ENCODE data around the gene NAA16. TPM values are rescaled to one million over a fixed set of nuclear protein-coding genes. Genes with fewer than 3 reads are reported as not detected.

The NAA16 gene
- total RNA-seq, 4 donors from 2014 or later, result 15.5 to 33.5 (median 17.1) TPM

- no peaks in the 10 kb centered on the region for H3K9me3 ChIP-seq
- 55 to 67% methylated on average over 3 of the region's 3 CpGs for WGBS, 2 donors (ENCODE audit: low coverage in 1 of 2)
- no peaks in the 10 kb centered on the region for H3K27me3 ChIP-seq
- H3K4me1 ChIP-seq, result no peaks in the 10 kb centered on the region
- no peak for ATAC-seq
- H3K4me3 ChIP-seq, result no peak overlapping the region
- no peaks in the 10 kb centered on the region for H3K36me3 ChIP-seq
- TF ChIP-seq POLR2AphosphoS5 (IDR thresholded peaks at IDR 0.05), result no peak
- TF ChIP-seq EP300 (IDR thresholded peaks at IDR 0.05), result no peak
- no peak for TF ChIP-seq CTCF (IDR thresholded peaks at IDR 0.05)
- TF ChIP-seq POLR2A (IDR thresholded peaks at IDR 0.05), result no peak
- H3K27ac ChIP-seq, result no peak overlapping the region
Measured at GRCh38 chr13:41407380-41407779, 96.3 kb downstream of the NAA16 start.

GRCh38 chr13:41408121-41408520 lies 97.1 kb downstream of the NAA16 start:
- Histone ChIP-seq H3K4me1 (no peaks in the 10 kb centered on the region), H3K27me3 (no peaks in the 10 kb centered on the region), H3K36me3 (no peaks in the 10 kb centered on the region), H3K4me3 (no peak overlapping the region), H3K27ac (no peak overlapping the region), H3K9me3 (no peaks in the 10 kb centered on the region)
- TF ChIP-seq CTCF (IDR thresholded peaks at IDR 0.05), result no peak
- TF ChIP-seq POLR2AphosphoS5 (IDR thresholded peaks at IDR 0.05), result no peak
- ATAC-seq, result no peak

- WGBS, 2 donors (ENCODE audit: low coverage in 1 of 2), result 50 to 80% methylated on average over 1 of the region's 1 CpG
- H3K4me3 ChIP-seq, result no peak overlapping the region
Measured at GRCh38 chr13:41408746-41409145, 97.7 kb downstream of the NAA16 start.

GRCh38 chr13:41409611-41410010 lies 98.5 kb downstream of the NAA16 start:
- no peaks in the 10 kb centered on the region for H3K36me3 ChIP-seq
- H3K4me3 ChIP-seq, result no peak overlapping the region
- WGBS, 2 donors (ENCODE audit: low coverage in 1 of 2), result 69% methylated on average over 2 of the region's 2 CpGs

More at GRCh38 chr13:41408746-41409145, 97.7 kb downstream of the NAA16 start:
- Histone ChIP-seq H3K9me3 (no peaks in the 10 kb centered on the region), H3K27me3 (no peaks in the 10 kb centered on the region), H3K4me1 (no peaks in the 10 kb centered on the region), H3K27ac (no peak overlapping the region), H3K36me3 (no peaks in the 10 kb centered on the region)
- no peak for ATAC-seq
- TF ChIP-seq POLR2A (IDR thresholded peaks at IDR 0.05) (no peak), CTCF (IDR thresholded peaks at IDR 0.05) (no peak), POLR2AphosphoS5 (IDR thresholded peaks at IDR 0.05) (no peak)

GRCh38 chr13:41411060-41411459 lies 100.0 kb downstream of the NAA16 start:
- no peaks in the 10 kb centered on the region for H3K36me3 ChIP-seq
- ATAC-seq, result no peak
- WGBS, 2 donors (ENCODE audit: low coverage in 1 of 2), result 82 to 86% methylated on average over 4 to 5 of the region's 5 CpGs
- TF ChIP-seq POLR2A (IDR thresholded peaks at IDR 0.05) (no peak), POLR2AphosphoS5 (IDR thresholded peaks at IDR 0.05) (no peak), CTCF (IDR thresholded peaks at IDR 0.05) (no peak), EP300 (IDR thresholded peaks at IDR 0.05) (no peak)
- H3K27me3 ChIP-seq, result no peaks in the 10 kb centered on the region
- no peaks in the 10 kb centered on the region for H3K9me3 ChIP-seq
- no peaks in the 10 kb centered on the region for H3K4me1 ChIP-seq
- H3K27ac ChIP-seq, result no peak overlapping the region
- no peak overlapping the region for H3K4me3 ChIP-seq

More at GRCh38 chr13:41409611-41410010, 98.5 kb downstream of the NAA16 start:
- H3K27ac ChIP-seq, result no peak overlapping the region
- TF ChIP-seq CTCF (IDR thresholded peaks at IDR 0.05) (no peak), POLR2AphosphoS5 (IDR thresholded peaks at IDR 0.05) (no peak), EP300 (IDR thresholded peaks at IDR 0.05) (no peak), POLR2A (IDR thresholded peaks at IDR 0.05) (no peak)
- ATAC-seq, result no peak
- no peaks in the 10 kb centered on the region for H3K9me3 ChIP-seq
- no peaks in the 10 kb centered on the region for H3K4me1 ChIP-seq
- no peaks in the 10 kb centered on the region for H3K27me3 ChIP-seq

All from gastroesophageal sphincter (tissue), 4 donors.